ENCODE measurements around the gene FRMPD3.

Gene FRMPD3

GRCh38 chrX:107451731-107452130 lies 2.3 kb downstream of the FRMPD3 start:
- no peak overlapping the region for H3K4me3 ChIP-seq (ENCODE audit: low read depth, low read length)
- no peak for TF ChIP-seq CTCF (IDR thresholded peaks at IDR 0.05; ENCODE audit: low read depth, low read length, missing control alignments)
- in situ Hi-C loops (cut with HindIII; ENCODE audit: low sequenced_read_pairs) = no loop called here
- DNase-seq (ENCODE audit: low read depth) = no peak

- TF ChIP-seq CTCF (IDR thresholded peaks at IDR 0.05; ENCODE audit: low read depth, low read length, missing control alignments) = no peak
- no peak overlapping the region for H3K4me3 ChIP-seq (ENCODE audit: low read depth, low read length)
- in situ Hi-C loops (cut with HindIII; ENCODE audit: low sequenced_read_pairs) = no loop called here
- DNase-seq (ENCODE audit: low read depth) = no peak
Observed at GRCh38 chrX:107452581-107452980, 3.1 kb downstream of the FRMPD3 start.

- TF ChIP-seq CTCF (IDR thresholded peaks at IDR 0.05; ENCODE audit: low read depth, low read length, missing control alignments) = no peak
- H3K4me3 ChIP-seq (ENCODE audit: low read depth, low read length) = no peak overlapping the region
- no peak for DNase-seq (ENCODE audit: low read depth)
- in situ Hi-C loops (cut with HindIII; ENCODE audit: low sequenced_read_pairs) = no loop called here
Observed at GRCh38 chrX:107454302-107454701, 4.8 kb downstream of the FRMPD3 start.

GRCh38 chrX:107457289-107457688 lies 7.8 kb downstream of the FRMPD3 start:
- H3K4me3 ChIP-seq (ENCODE audit: low read depth, low read length) = no peak overlapping the region
- no peak for TF ChIP-seq CTCF (IDR thresholded peaks at IDR 0.05; ENCODE audit: low read depth, low read length, missing control alignments)
- in situ Hi-C loops (cut with HindIII; ENCODE audit: low sequenced_read_pairs) = no loop called here
- no peak for DNase-seq (ENCODE audit: low read depth)

- H3K4me3 ChIP-seq (ENCODE audit: low read depth, low read length) = no peak overlapping the region
- no peak for TF ChIP-seq CTCF (IDR thresholded peaks at IDR 0.05; ENCODE audit: low read depth, low read length, missing control alignments)
- in situ Hi-C loops (cut with HindIII; ENCODE audit: low sequenced_read_pairs) = no loop called here
- DNase-seq (ENCODE audit: low read depth) = no peak
Observed at GRCh38 chrX:107465932-107466620, 16.6 kb downstream of the FRMPD3 start.

GRCh38 chrX:107467271-107467670 lies 17.8 kb downstream of the FRMPD3 start:
- in situ Hi-C loops (cut with HindIII; ENCODE audit: low sequenced_read_pairs) = no loop called here

More at GRCh38 chrX:107467271-107467670, 17.8 kb downstream of the FRMPD3 start:
- DNase-seq (ENCODE audit: low read depth) = no peak
- no peak for TF ChIP-seq CTCF (IDR thresholded peaks at IDR 0.05; ENCODE audit: low read depth, low read length, missing control alignments)
- H3K4me3 ChIP-seq (ENCODE audit: low read depth, low read length) = no peak overlapping the region

All from astrocyte of the cerebellum (primary cell).